Activated CD8-positive, alpha-beta memory T cell treated with anti-CD3 and anti-CD28 coated beads, Interleukin-2, amount 10 ng/mL, durations not matched to agents 7 days and 5 days (primary cell): ENCODE measurements around the gene ELF5. TPM values are rescaled to one million over a fixed set of nuclear protein-coding genes. Genes with fewer than 3 reads are reported as not detected.

Experiments
- ATAC-seq: fragments of 150-1000 bp; cut with Tn5 transposase; one replicate; pipeline ENCODE4 v1.10.0; 2021; ENCODE audit warnings: moderate library complexity
- CTCF ChIA-PET: fragments of 350-600 bp; sonication (Branson Sonifier 250); formaldehyde crosslinking; loops from one replicate; lab custom pipeline; 2021; ENCODE audit warnings: antibody characterized with exemption; lab: Charles Lee
- DNase-seq: peaks from one replicate; pipeline ENCODE4 v3.0.0-alpha.2; 2020
- H3K27ac Mint-ChIP-seq: one replicate; pipeline ENCODE4 v1.8.0; 2021; ENCODE audit warnings: mild to moderate bottlenecking, mixed read lengths
- H3K27me3 Mint-ChIP-seq: one replicate; pipeline ENCODE4 v1.8.0; 2021; ENCODE audit warnings: mixed read lengths
- H3K36me3 Mint-ChIP-seq: one replicate; pipeline ENCODE4 v1.8.0; 2021; ENCODE audit warnings: mild to moderate bottlenecking, mixed read lengths
- H3K4me1 Mint-ChIP-seq: one replicate; pipeline ENCODE4 v1.8.0; 2021; ENCODE audit warnings: mixed read lengths
- H3K4me3 Mint-ChIP-seq: one replicate; pipeline ENCODE4 v1.8.0; 2021; ENCODE audit warnings: mild to moderate bottlenecking, moderate library complexity, mixed read lengths
- H3K9me3 Mint-ChIP-seq: one replicate; pipeline ENCODE4 v1.8.0; 2022; ENCODE audit warnings: low read depth, mixed read lengths
- total RNA-seq, 2 experiments: library from RNA; stranded (reverse); gene quantifications; one replicate each; pipeline ENCODE4 v1.2.3, GENCODE V29; 2021

Gene ELF5
- total RNA-seq, 2 experiments from 2014 or later = not detected

DNA sequence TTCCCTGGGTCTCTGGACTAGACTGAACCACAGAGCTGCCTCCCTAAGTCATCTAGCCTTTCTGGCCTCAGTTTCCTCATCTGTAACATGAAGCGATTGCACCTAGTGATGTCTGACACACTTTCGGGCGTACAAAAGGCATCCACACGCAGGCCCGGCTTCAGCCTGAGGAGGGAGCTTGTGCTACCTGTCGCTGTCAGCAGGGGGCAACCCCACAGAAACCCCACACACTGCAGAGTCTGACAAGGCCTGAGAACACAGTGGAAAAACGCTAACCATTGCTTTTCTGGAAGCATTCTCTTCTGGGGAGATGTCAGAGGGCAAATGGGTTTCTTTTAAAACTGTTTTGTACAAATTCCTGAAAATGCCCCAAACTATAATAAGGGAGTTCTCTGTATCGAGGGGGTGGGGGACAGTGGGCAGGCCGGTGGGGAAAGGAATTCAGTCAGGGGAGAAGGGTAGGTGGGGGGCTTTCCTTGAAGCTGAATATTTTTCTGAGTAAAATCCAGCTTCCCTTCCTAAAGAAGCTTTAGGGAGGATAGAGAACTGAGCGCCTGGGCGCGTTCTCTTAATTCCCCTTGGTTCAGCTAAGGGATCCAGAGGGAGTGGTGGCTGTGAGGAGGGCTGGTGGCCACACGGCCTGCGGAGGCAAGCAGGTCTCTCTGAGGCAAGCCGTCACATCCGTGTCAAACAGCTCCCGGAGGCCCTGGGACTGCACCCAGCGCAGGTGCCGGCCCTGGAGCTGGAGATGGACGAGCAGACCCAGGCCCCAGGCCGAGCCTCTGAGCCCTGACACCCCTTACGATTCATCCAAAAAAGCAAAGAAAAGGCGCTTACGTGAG, 533 bp downstream of the ELF5 start:
- CTCF ChIA-PET = interaction anchor here (0.9 to 2.0 kb wide), 16 partner anchors 8 to 879 kb away, joined by 3 to 9 read pairs (median 4); no protein-coding TSS in a partner anchor

DNA sequence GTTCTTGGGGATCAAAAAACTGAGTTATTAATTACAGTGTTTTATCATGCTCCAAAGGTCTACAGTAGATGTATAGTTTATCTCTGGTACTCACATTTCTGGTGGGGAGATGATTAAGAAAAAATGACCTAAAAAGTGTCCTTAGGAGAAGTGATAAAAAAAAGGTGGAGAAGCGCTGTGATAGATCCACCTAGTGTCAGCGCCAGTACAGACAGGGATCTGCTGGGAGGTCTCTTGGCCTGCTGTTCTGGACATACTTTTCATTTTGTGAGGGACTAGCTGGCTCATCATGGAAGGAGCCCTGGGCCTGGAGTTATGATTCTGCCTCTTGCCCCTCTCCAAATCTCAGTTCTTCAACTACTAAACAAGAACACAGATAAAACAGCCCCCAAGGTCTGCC, 2.9 kb downstream of the ELF5 start:
- Mint-ChIP-seq H3K36me3 (no peaks in the 10 kb centered on the region), H3K27ac (no peak overlapping the region), H3K4me3 (no peak overlapping the region), H3K4me1 (no peaks in the 10 kb centered on the region), H3K27me3 (no peaks in the 10 kb centered on the region), H3K9me3 (no peaks in the 10 kb centered on the region)
- no peak for ATAC-seq
- CTCF ChIA-PET = no interaction called here
- DNase-seq = no peak

More for the DNA sequence above, 533 bp downstream of the ELF5 start:
- peak; percentile 70 for ATAC-seq
- Mint-ChIP-seq H3K4me3 (no peak overlapping the region), H3K27me3 (peaks cover 2% of the 10 kb centered on the region), H3K4me1 (no peaks in the 10 kb centered on the region), H3K9me3 (no peaks in the 10 kb centered on the region), H3K36me3 (no peaks in the 10 kb centered on the region), H3K27ac (no peak overlapping the region)
- peak; percentile 61 for DNase-seq

DNA sequence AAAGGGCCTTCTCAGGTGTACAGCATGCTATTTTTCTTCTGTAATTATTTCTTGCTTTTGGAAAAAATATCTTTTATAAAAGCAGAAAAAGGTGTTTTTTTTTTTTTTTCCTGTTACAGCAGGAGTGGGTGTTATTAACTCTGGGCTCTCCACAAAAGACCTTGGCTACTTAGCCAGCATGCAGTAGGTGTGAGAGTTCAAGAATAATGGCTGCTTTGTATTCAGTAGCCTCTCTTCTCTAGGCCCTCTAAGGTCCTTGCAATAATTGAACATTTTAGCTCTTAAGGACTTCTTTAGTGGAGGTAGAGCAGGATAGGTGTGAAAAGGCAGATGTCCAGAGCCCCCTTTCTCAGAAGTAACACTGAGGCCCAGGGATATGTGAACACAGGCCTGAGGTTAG, 3.4 kb downstream of the ELF5 start:
- Mint-ChIP-seq H3K4me3 (no peak overlapping the region), H3K9me3 (no peaks in the 10 kb centered on the region), H3K27me3 (no peaks in the 10 kb centered on the region), H3K36me3 (no peaks in the 10 kb centered on the region), H3K27ac (no peak overlapping the region), H3K4me1 (no peaks in the 10 kb centered on the region)
- CTCF ChIA-PET = no interaction called here
- no peak for DNase-seq
- ATAC-seq = no peak

DNA sequence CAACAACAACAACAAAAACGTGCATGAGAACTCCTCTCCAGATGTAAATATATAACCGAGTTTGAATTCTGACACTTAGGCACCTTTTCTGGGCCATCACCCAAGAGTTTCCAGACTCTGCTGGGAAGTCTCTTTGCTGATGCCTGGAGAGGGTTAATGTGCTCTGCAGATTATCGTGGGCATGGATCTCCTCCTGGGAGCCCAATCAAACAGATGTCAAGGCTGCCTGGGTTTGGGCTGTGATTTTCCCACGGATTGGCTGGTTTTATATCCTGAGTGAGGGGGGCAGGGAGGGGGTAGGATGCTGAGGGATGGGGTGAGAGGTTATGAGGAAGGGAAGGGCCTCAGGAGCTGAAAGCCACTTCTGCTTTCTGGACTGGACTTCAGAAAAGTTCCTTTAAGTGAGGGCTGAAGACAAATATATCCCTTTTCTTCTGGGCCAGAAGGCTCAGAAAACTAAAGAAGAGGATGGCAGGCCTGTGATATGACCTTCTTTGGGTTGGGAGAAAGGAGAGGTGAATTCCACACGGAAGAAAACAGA, 4.2 kb downstream of the ELF5 start:
- DNase-seq (no peak), ATAC-seq (no peak)
- Mint-ChIP-seq H3K36me3 (no peaks in the 10 kb centered on the region), H3K4me3 (no peak overlapping the region), H3K27me3 (no peaks in the 10 kb centered on the region), H3K4me1 (no peaks in the 10 kb centered on the region), H3K27ac (no peak overlapping the region), H3K9me3 (no peaks in the 10 kb centered on the region)
- CTCF ChIA-PET = no interaction called here

DNA sequence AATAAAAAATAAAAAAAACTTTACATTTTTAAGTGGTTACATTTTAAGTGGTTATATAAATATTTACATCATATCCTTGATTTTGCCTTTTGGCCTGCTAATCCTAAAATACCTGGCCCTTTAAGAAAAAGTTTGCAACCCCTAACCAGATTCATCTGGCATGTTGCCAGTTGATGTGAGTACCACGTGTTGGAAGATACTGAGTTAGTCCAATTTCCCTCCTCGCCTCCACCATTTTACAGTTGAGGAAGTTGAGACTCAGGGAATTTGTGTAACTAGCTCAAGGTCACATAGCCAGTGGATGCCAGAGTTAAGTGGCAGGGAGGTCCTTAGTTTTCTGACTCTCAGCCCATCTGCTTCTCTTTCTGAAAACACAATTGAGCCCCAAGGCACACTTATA, 5.1 kb downstream of the ELF5 start:
- Mint-ChIP-seq H3K36me3 (no peaks in the 10 kb centered on the region), H3K9me3 (no peaks in the 10 kb centered on the region), H3K4me1 (no peaks in the 10 kb centered on the region), H3K27me3 (no peaks in the 10 kb centered on the region), H3K27ac (no peak overlapping the region), H3K4me3 (no peak overlapping the region)
- no peak for DNase-seq
- CTCF ChIA-PET = no interaction called here
- no peak for ATAC-seq

DNA sequence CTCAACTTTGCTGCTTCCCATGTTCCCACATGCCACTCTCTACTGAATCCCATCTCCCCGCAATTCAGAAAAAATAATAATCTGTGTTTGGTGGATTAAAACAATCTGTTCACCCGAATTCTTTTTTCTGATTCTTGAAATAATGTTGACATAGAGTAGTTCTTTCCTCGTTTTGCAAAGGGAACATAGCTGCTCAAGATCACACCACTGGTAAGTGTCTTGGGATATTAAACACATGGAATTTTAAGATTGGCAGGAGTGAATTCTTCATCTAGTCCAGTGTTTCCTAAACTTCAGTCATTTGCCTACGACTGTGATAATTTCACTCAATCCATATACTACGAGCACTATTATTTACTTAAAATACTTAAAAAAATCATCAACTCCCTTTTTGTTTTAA, 6.0 kb downstream of the ELF5 start:
- Mint-ChIP-seq H3K27ac (no peak overlapping the region), H3K27me3 (peaks cover 2% of the 10 kb centered on the region), H3K36me3 (no peaks in the 10 kb centered on the region), H3K4me3 (no peak overlapping the region), H3K4me1 (no peaks in the 10 kb centered on the region), H3K9me3 (no peaks in the 10 kb centered on the region)
- CTCF ChIA-PET = no interaction called here
- ATAC-seq (no peak), DNase-seq (no peak)

DNA sequence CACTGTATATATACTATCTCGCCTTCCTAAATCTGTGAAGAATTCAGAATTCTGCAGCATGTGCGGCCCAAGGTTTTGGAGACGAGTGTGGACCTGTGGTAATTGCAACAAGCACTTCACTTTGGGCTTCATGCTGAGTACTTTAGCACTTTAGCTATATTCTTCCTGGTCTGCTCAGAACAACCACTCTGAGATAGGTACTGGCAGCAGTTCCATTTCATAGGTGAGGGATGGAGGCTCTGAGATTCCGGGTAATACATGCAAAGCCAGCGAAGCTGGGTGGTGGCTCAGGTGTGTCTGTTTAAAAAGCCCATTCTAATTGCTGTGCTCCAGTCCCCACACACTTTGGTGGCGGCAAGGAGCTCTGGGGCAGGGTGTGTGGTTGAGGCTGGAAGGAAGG, 6.4 kb downstream of the ELF5 start:
- CTCF ChIA-PET = no interaction called here

DNA sequence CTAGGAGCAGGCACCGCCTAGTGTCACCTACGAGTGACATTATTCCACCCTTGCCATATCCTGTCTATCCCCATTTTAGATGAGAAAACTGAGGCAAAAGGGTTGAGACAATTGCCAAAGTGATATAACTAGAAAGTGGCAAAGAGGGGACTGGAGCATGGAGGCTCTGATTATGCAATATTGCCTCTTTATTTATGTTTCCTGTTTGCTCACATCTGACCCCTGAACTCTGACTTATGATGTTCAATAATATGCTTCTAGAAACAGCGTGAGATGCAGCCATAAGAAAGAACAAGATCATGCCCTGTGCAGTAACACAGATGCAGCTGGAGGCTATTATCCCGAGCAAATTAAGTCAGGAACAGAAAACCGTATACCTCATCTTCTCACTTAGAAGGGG, 7.7 kb downstream of the ELF5 start:
- Mint-ChIP-seq H3K27ac (no peak overlapping the region), H3K9me3 (no peaks in the 10 kb centered on the region), H3K4me3 (no peak overlapping the region), H3K27me3 (peaks cover 5% of the 10 kb centered on the region), H3K36me3 (no peaks in the 10 kb centered on the region), H3K4me1 (no peaks in the 10 kb centered on the region)
- DNase-seq (no peak), ATAC-seq (no peak)
- CTCF ChIA-PET = no interaction called here

More for the DNA sequence above, 6.4 kb downstream of the ELF5 start:
- H3K27me3 Mint-ChIP-seq = peaks cover 2% of the 10 kb centered on the region
- ATAC-seq (no peak), DNase-seq (no peak)
- H3K27ac Mint-ChIP-seq = no peak overlapping the region
- no peaks in the 10 kb centered on the region for H3K9me3 Mint-ChIP-seq
- H3K36me3 Mint-ChIP-seq = no peaks in the 10 kb centered on the region
- H3K4me1 Mint-ChIP-seq = no peaks in the 10 kb centered on the region
- H3K4me3 Mint-ChIP-seq = no peak overlapping the region

DNA sequence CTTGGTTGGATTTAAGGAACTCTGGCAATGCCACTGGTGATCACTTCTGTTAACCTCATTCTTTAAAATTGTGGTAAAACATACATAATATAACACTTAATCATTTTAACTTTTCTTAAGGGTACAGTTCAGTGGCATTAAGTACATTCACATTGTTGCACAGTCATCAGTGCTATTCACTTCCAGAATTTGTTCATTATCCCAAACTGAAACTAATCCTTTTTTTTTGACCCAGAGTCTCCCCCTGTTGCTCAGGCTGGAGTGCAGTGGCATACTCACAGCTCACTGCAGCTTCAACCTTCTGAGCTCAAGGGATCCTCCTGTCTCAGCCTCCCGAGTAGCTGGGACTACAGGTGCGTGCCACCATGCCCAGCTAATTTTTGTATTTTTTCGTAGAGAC, 10.6 kb downstream of the ELF5 start:
- Mint-ChIP-seq H3K27me3 (peaks cover 19% of the 10 kb centered on the region), H3K36me3 (no peaks in the 10 kb centered on the region), H3K4me3 (no peak overlapping the region), H3K9me3 (no peaks in the 10 kb centered on the region), H3K4me1 (no peaks in the 10 kb centered on the region), H3K27ac (no peak overlapping the region)
- CTCF ChIA-PET = interaction anchor here (1.4 to 2.6 kb wide), 2 partner anchors 10 kb away, joined by 3 to 9 read pairs; no protein-coding TSS in a partner anchor
- ATAC-seq = no peak
- no peak for DNase-seq

DNA sequence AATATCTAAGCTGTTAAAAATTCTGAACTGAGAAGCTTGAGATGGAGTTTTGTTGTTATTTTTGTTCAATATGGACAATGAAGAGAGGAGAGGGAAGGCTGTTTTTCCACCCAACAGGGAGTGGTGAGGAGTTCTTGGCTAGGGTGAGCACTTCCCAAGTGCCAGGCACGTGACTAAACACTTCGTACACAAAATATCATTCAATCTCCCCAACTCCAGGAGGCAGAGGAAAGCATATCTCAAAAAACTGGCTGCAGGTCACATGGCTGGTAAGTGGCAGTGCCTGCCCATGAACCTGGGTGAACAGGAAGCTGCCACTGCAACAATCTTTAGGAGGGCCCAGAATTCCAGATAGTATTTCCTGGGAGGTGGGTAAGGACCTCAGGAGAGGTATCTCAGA, 11.6 kb downstream of the ELF5 start:
- H3K27ac Mint-ChIP-seq = no peak overlapping the region
- H3K4me1 Mint-ChIP-seq = no peaks in the 10 kb centered on the region
- no peaks in the 10 kb centered on the region for H3K9me3 Mint-ChIP-seq
- CTCF ChIA-PET = interaction anchor here (1.3 to 2.6 kb wide), 2 partner anchors 11 to 26 kb away, joined by 3 to 9 read pairs; no protein-coding TSS in a partner anchor
- ATAC-seq (no peak), DNase-seq (no peak)
- peaks cover 21% of the 10 kb centered on the region for H3K27me3 Mint-ChIP-seq
- H3K4me3 Mint-ChIP-seq = no peak overlapping the region
- no peaks in the 10 kb centered on the region for H3K36me3 Mint-ChIP-seq

DNA sequence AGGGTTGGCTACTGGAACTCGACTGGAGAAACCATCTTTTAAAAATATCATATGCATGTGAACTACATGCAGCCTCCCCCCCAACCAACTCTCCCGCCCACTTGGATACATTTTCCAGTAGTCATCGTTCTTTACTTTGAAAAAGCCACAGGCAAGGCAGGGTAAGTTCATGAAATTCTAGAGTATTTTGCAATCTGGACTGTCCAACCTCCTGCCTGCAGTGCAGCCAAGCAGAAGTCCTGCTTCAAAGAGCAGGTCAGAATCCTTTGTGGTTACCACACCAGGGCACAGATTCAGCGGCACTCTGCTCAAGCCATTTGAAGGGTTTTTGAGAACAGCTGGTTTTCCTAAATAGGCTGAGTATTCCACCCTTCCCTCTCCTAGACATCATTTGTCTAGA, 12.1 kb downstream of the ELF5 start:
- CTCF ChIA-PET = interaction anchor here (1.3 to 2.6 kb wide), 2 partner anchors 11 to 27 kb away, joined by 3 to 9 read pairs; no protein-coding TSS in a partner anchor
- no peak for ATAC-seq
- peaks cover 21% of the 10 kb centered on the region for H3K27me3 Mint-ChIP-seq

DNA sequence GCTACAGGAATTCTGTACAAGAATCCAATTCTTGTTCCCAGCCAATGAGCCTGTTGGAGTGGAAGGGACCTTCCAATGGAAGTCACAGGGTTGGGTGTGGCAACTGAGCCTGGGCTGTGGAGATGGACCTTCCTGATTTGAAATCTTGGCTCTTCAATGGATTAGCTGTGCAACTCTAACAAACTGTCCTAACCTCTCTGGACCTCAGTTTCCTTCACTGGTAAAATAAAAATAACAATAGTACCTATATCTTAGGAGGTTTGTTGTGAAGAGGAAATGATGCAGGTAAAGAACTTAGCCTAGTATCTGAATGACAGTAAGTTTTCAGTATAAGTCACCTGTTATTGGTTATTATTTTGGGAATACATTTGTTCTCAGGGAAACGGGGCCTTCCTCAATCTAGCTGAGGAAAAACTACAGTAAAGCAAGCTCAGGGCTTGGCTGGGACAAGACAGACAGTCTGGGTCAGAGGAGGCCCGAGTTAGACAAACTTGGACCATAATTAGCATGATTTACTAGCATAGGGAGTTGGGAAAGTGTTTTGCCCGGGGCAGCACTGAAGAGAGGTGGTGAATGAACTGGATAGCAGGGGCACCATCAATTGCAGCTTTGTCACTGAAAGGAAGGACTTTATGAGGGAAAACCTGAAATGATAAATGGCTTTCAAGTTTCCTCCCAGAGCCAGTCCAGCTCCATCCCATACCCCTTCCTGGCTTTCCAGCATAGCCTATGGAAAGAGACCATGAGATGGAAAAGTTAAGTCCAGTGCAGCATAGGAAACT, 13.7 kb downstream of the ELF5 start:
- no peaks in the 10 kb centered on the region for H3K36me3 Mint-ChIP-seq

More for the DNA sequence above, 12.1 kb downstream of the ELF5 start:
- no peak overlapping the region for H3K27ac Mint-ChIP-seq
- DNase-seq = no peak
- H3K36me3 Mint-ChIP-seq = no peaks in the 10 kb centered on the region
- no peaks in the 10 kb centered on the region for H3K9me3 Mint-ChIP-seq
- no peaks in the 10 kb centered on the region for H3K4me1 Mint-ChIP-seq
- no peak overlapping the region for H3K4me3 Mint-ChIP-seq

DNA sequence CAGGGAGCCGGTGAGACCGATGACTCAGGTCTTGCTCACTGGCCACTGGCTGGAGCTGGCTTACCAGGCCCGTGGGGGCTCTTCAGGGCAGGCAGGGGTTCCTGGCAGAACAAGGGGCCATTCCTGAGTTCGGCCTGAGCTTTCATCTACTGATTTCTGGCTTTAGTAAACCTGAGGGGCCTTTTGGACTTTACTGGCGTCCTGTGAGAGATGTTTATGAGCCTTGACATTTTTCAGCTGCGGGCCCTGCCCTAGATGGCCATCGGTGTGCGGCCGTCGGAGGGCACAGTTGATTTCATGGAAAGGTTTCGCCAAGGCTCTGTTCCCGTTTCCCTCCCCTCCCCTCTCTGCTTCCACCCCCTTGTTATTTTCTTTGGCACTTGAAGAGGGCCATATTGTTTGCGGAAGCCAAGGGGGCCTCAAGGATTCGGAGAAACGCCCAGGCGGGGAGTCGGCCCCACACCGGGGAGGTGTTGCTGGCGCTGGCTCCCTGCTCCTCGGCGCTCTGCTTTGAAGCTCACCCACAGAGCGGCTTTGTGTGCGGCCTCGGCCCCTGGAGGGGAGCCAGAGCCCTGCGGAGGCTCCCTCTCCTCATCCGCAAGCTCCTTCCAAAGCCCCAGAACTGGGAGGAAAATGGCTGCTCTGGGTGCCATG, 17.7 kb downstream of the ELF5 start:
- Mint-ChIP-seq H3K4me3 (no peak overlapping the region), H3K4me1 (no peaks in the 10 kb centered on the region), H3K27ac (no peak overlapping the region), H3K9me3 (no peaks in the 10 kb centered on the region), H3K27me3 (peaks cover 23% of the 10 kb centered on the region), H3K36me3 (no peaks in the 10 kb centered on the region)
- ATAC-seq = no peak
- no peak for DNase-seq
- CTCF ChIA-PET = interaction anchor here (2.2 kb wide), 1 partner anchor 17 kb away, joined by 6 read pairs; no protein-coding TSS in a partner anchor

More for the DNA sequence above, 13.7 kb downstream of the ELF5 start:
- CTCF ChIA-PET = no interaction called here
- no peak overlapping the region for H3K27ac Mint-ChIP-seq
- no peak for ATAC-seq
- peaks cover 22% of the 10 kb centered on the region for H3K27me3 Mint-ChIP-seq
- H3K4me3 Mint-ChIP-seq = no peak overlapping the region
- DNase-seq = no peak
- H3K4me1 Mint-ChIP-seq = no peaks in the 10 kb centered on the region
- H3K9me3 Mint-ChIP-seq = no peaks in the 10 kb centered on the region
